ENCODE results near the gene ATAD3B.
"Not testable (repeated sequence)": the region's sequence is repeated elsewhere in the genome, so short reads cannot be mapped to it uniquely, and the experiment has no call there.

ATAD3B gene

DNA sequence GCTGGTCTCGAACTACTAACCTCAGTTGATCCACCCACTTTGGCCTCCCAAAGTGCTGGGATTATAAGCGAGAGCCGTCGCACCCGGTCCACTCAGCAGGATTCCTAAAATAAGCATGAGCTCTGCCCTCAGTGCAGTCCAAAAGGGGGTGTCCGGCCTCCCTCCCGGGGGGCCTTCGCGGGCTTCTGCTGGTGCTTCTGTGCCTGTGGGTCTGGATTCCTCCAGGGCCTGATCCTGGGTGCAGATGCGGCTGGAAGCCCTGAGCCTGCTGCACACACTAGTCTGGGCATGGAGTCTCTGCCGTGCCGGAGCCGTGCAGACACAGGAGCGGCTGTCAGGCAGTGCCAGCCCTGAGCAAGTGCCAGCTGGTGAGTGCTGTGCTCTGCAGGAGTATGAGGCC lies 45.4 kb downstream of the ATAD3B start:
- not testable (repeated sequence) for DNase-seq

DNA sequence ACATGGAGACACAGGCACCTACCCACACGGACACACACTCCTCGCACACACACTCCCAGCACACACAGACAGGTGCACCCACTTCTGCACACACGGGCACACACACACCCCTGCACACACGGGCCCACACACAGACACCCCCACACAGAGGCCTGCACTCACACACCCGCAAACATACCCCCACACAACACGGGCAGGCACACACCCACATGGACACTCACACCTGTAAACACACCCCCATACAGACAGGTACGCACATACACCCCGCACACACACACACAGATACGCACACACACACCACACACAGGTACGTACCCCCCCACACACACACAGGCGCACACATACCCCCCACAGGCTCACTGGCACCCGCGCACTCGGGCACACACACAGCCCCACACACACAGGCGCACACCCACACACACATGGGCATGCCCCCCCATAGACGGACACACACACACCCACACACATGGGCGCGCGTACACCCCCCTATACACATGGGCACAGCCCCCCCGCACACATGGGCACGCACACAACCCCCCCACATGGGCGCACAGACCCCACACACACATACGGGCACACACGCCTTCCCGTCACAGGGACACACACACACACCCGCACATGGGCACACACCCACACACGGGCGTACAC lies 46.5 kb downstream of the ATAD3B start:
- no peak for DNase-seq

DNA sequence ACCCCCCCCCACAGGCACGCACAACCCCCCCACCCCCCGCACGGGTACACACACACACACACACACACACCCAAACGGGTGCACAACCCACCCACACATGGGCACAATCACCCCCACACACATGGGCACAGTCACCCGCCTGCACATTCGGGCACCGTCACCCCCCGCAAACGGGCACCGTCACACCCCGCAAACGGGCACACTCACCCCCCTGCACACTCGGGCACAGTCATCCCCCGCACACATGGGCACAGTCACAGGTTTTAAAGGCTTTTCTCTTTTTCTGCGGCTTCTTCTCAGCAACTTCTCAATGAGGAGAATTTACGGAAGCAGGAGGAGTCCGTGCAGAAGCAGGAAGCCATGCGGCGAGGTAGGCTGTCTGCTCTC lies 47.0 kb downstream of the ATAD3B start:
- DNase-seq = not testable (repeated sequence)

DNA sequence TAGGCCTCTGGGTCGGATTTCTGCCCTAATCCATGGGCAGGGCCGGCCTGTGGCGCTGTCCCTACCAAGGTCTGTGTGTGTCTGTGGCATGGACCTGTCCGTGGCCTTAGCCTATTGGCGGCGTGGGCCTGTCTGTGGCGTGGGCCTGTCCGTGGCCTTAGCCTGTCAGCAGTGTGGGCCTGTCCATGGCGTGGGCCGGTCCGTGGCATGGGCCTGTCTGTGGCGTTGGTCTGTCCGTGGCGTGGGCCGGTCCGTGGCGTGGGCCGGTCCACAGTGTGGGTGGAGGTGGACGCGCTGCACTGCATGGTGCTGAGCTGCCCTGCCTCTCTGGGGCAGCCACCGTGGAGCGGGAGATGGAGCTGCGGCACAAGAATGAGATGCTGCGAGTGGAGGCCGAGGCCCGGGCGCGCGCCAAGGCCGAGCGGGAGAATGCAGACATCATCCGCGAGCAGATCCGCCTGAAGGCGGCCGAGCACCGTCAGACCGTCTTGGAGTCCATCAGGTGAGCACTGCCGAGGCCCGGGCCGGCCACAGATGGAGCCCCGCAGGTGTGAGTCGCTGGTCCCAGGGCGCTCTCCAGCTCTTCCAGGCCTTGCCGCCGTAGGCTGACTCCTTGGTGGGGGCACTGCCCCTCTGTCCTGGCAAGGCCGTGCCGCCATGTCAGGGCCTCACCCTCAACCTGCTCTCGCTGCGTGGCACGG lies 48.4 kb downstream of the ATAD3B start:
- not testable (repeated sequence) for DNase-seq

DNA sequence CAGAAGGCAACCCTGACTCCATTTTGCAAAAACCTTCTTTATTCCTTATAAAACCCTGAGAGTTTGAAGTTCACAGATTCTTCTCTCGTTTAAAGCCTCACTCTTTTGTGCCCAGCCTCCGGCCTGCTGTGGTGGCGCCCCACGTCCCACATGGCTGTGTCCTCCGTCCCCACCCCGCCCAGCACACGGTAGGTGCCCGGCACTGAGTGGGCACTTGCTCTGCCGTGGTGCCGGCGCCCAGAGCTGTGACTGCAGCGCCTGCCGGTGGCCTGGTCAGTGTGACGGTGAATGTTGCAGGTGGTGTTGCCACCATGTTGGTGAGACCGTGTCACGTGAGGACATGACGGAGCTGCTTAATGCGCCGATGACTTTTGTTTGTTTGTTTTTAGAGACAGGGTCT lies 49.8 kb downstream of the ATAD3B start:
- no peak for DNase-seq

DNA sequence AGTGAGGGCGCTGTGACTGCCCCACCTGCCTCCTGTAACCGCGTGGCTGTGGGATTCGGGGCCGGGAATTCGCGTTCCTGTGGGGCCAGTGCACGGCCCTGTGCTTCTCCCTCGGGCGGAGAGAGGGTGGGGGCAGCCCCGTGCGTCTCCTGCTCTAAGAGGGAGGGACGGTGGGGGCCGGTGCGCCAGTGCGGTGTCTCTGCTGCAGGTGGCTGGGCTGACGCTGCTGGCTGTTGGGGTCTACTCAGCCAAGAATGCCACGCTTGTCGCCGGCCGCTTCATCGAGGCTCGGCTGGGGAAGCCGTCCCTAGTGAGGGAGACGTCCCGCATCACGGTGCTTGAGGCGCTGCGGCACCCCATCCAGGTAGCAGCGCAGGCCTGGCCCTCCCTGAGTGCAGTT lies 51.0 kb downstream of the ATAD3B start:
- not testable (repeated sequence) for DNase-seq

DNA sequence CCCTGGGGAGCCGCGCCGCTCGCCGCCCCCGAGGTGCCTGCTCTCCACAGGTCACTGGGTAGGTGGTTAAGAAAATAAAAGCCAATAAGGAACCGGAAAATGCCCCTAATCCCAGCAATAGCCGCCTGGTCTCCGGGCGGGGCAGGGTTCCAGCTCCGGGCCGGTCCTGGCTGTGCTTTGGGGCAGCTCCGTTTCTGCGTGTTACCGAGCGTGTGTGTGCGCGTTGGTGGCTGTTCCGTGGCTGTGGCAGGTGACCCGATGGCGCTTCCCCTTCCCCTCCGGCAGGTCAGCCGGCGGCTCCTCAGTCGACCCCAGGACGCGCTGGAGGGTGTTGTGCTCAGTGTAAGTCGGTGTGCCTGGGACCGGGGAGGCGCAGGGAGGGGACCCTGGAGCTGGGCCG lies 51.7 kb downstream of the ATAD3B start:
- not testable (repeated sequence) for DNase-seq

DNA sequence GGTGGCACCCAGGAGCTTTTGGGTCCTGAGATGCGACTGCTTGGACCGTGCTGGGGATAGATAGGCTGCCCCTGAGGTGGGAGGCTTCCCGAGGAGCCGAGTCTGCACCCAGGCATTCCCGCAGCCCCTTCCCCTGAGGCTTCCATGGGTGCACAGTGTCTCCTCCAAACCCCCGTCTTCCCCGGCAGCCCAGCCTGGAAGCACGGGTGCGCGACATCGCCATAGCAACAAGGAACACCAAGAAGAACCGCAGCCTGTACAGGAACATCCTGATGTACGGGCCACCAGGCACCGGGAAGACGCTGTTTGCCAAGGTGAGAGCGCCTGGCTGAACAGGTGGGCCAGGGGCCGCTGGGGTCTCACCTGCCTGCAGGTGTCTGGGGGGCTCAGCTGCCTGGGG lies 52.1 kb downstream of the ATAD3B start:
- not testable (repeated sequence) for DNase-seq

DNA sequence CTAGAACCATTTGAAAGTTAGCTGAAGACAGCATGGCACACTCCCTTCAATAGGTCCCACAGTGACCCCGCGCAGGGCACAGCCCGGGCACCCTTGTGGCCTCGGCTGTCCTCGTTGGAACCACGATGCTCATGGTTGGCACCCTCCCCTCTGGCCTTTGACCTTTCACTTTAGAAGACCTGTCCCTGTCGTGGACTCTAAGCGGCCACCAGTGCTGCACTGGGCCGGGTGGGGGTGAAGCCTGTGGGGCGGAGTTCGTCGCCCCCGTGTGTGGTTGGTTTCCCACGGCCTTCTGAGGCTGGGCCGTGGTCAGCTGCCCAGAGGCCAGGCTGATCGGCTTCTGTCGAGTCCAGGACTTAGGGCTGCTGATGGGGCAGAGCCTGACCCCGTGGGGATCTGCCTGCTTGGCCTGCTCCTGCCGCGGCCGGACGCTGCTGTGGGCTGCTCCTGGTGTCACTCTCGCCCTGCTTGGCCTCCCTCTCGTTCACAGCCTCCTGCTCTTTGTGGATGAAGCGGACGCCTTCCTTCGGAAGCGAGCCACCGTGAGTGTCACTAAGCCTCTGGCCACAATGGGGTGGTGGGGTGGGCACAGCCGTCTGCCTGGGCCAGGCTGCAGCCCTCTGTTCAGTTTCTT lies 53.3 kb downstream of the ATAD3B start:
- DNase-seq = not testable (repeated sequence)

DNA sequence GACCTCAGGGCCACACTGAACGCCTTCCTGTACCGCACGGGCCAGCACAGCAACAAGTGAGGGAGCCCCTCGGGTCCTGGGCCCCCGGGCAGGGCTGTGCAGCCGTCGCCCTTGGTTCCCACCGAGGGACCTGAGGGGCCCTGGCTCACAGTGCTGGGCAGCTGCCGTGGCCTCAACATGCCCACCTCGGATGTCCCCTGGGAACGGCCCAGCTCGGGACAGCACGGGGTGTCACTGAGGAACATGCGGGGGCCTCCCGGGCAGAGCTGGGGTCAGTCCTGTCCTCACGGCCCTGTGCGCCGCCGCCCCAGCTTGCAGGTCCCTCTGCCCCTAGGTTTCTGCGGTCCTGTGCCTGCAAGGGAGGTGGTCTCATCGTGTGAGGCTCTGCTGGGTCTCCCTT lies 54.9 kb downstream of the ATAD3B start:
- DNase-seq = not testable (repeated sequence)

DNA sequence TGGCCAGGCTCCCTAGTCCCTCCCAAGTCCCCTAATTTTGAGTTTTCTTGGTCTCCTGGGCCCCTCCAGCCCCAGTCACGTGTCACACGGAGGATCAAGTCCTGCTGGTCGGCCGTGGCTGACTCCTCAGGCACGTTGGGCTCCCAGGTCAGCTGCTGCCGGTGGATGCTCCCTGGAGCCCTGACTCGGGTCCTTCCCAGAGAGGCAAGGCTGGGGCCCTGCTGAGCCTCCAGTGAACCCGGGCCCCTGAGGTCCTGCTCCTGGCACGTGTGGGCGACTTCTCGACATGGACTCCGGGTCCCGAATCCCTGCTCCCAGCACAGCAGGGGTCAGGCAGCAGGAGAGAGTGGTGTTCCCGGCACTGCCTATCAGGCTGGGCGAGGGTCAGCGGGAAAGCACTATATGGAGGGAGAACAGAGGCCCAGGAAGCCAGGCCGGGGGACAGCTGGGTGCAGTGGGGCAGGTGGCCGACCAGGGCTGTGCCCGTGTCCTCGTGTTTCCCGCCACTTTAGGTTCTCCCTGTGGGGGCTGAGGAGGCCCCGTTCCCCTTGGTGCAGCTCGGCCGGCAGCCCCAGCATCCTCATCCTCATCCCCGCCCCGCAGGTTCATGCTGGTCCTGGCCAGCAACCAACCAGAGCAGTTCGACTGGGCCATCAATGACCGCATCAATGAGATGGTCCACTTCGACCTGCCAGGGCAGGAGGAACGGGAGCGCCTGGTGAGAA lies 55.7 kb downstream of the ATAD3B start:
- no peak for DNase-seq

DNA sequence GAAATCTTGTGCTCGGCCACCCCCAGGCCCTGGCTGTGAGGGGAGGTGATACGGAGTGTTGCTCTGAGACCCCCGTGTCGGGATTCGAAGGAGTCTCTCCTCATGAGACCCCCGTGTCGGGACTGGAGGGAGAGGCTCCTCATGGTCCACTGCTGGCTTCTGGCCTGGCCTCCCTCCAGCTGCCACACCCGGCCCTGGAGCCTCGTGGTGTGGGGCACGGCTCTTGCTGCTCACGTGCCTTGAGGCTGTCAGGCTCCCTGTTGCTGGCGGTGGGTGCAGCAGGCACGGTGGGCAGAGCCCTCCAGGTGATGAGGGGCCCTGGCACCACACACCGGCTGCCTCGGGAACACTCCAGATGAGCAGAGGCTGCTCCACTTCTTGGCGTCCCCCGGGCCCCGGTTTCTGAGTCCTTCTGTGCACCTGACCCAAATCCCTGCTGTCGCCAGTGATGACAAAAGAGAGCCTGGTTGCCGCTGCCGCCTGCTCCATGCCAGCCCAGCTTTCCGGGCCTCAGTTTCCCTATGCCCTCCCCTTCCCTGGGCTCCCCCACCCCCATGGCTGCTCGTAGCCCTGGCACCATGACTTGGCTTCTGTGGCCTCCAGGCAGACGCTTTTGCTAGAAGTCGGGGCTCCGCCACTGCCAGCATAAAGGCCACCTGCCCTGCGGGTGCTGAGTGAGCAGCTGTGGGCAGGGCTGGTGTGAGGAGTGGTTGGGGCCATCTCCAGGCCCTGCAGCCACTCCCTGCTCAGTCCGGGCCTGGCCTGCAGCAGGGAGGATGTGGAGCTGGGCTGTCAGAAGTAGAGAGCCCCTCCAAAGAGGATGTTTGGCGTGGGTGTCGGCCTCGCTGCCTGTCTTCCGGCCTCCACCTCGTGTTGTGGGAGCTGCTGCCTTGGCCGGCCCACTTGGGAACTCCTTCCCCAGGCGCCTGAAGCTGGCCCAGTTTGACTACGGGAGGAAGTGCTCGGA lies 57.0 kb downstream of the ATAD3B start:
- DNase-seq = no peak

DNA sequence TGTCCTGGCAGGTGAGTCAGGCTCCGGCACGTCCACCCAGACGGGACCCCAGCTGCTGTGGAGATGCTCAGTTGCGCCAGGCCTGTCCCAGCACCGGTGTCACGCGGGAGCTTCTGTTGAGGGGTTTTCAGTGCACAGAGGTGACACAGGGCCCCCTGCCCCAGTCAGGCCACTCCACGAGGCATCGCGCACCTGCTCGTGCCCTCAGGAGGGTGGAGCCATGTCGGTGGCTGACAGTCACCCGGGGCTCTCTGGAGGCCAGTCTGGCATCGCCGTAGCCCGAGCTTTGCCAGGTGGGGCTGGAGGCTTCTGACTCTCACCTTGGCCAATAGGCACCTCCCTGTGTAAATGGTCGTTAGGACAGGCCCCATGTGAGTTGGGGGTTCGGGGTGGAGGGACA lies 57.8 kb downstream of the ATAD3B start:
- DNase-seq = no peak

DNA sequence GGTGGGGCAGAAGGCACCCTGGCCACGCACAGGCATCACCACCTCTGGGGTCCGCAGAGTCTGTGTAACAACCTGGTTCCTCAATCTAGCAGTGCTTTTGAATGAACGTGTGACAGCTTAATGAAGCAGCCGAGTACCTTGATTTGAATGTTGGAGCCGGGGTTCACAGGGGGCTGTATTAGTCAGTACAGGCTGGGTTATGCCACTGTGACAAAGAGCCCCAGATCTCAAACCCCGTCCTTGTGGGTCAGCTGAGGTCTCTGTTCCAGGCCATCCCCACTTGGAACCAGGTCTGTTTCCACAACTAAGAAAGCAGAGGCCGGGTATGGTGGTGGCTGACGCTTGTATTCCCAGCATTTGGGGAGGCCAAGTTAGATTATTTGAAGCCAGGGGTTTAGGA lies 58.4 kb downstream of the ATAD3B start:
- DNase-seq = no peak

DNA sequence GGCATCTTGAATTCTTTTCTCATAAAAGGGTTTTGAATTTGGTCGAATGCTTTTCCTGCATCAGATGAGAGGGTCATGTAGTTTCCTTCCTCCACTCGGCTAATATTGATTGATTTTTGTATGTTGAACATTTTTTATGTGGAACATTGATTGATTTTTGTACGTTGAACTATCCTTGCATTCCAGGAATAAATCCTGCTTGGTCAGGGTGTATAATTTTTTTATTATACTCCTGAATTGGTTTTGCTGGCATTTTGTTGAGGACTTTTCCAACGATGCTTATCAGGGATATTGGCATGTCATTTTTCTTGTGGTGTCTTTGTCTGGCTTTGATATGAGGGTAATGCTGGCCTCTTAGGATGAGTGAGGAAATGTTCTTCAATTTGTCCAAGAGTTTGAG lies 60.4 kb downstream of the ATAD3B start:
- DNase-seq = no peak

DNA sequence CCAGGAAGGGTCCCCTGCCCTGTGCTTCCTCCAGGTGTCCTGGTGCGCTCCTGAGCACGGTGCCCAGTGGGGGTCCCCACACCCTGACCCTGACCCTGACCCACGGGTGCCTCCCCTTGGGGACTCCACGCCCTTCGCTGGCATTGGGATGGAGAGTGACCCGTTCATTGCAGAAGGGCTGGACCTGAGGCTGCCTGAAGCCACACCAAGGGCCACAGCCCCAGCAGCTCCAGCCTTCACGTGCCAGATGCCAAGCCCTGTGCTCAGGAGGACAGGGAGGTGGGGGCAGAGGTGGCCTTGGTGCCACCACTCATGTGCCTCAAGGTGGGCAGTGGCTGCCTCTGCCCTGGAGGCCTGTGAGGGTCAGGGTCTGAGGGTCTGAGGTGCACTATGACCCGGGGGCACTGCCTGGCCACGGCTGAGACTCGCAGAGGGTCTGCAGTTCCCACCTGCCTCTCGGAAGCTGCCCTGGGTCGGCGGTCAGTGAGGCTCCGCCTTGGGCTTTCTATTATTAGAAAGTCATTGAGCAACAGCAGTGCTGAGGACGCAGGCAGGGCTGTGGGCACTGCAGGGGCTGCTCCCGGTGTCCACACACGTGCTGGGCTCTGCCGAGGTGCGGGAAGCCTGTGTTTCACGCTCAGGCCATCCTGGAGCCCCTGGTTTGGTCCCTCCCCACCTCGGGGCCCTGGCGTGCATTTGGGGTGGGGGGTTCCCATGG lies 61.8 kb downstream of the ATAD3B start:
- DNase-seq = not testable (repeated sequence)

DNA sequence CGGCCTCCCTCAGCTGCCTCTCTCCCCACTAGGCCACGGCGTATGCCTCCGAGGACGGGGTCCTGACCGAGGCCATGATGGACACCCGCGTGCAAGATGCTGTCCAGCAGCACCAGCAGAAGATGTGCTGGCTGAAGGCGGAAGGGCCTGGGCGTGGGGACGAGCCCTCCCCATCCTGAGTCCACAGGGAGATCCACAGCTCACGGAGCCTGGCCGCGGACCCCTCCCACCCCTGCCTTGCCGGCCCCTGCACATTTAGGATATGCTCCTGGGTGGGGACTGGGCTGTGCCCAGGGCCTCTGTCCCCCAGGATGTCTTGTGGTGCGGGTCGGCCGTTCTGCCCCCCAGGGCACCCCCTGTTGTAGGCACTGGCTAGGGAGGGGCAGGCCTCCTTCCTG lies 62.3 kb downstream of the ATAD3B start:
- DNase-seq = not testable (repeated sequence)

DNA sequence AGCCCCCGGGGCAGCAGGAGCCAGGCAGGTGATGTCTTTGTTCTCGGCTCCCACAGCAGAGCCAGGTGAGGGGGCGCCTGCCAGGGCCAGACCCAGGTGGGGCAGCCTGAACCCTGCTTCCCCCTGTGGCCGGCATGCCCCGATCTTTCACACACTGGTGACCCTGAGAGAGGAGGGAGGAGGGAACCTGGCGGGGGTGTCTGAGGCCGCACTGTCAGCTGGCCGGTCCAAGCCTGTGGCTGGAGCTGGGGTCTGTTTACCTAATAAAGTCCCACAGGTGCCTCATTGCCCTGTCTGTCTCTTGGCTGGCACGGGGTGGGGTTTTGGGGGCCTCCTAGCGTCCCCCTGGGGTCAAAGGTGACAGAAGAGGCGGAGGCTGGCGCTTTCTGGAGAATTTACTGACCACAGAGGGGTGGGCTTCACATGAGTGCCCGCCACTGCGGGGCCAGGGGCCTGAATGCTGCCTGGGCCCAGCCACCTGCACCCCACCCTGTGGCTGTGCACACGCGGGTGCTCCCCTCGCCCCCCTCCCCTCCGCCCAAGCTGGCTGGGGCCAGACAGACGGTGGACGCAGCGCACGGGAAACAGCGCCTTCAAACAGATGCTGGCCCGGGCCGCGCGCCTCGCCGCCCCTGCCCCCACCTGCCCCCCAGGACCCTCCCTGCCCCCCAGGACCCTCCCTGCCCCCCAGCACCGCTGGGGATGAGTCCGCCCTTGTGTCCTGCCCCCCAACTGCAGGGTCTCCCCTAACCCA lies 63.0 kb downstream of the ATAD3B start:
- DNase-seq = no peak

DNA sequence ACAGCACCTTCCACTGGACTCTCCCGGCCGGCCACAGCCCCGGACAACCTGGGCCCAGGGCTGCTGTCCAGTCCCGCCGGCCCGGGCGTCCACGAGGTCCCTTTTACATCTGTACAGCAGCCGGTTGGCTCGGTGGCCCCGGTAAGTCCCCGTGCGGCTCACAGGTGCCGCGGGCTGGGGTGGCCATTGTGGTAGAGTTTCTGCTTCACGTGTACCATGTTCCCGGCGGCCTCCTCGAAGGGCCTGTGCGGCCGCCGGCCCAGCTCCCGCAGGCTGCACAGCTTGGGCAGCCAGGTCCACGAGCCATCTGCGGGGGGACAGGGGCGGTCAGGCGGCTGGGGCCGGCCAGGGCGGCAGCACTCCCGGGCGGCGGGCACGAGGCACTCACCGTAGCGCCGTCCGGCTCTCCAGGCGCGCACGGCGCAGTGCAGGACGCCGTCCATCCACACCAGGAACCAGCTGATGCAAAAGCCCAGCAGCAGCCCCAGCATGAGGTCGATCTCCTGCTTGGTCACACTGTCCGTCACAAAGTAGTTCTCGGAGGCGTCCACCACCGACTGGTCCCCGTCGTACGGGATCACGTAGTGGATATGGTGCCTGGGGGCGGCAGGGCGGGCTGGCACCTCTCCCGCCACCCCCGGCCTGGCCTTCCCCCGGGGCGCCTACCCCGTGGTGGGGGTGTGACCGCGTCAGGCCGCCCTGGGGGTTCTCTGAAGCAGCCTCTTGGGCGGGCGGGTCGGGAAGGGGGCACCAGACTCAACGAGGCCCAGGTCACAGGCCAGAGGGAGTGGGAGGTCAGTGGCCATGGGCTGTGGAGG lies 63.8 kb downstream of the ATAD3B start:
- DNase-seq = no peak

All from NCI-H2081 (cell line).